Transverse colon (tissue), 4 donors: ENCODE measurements around the gene SLC4A8. TPM values are rescaled to one million over a fixed set of nuclear protein-coding genes. Genes with fewer than 3 reads are reported as not detected.

Source experiments
- DNase-seq: peaks from one replicate; pipeline ENCODE4 v3.0.0-alpha.2; 2019
- H3K27ac ChIP-seq, 4 donors: fragments of 200-600 bp; sonication (generic); 2 replicates each; pipeline ENCODE4 v1.5.1; 2016 to 2018; ENCODE audit warnings: inconsistent platforms in 4 of 4
- H3K27me3 ChIP-seq: fragments of 200-600 bp; sonication (generic); 2 replicates; pipeline ENCODE4 v1.5.1; 2017; ENCODE audit warnings: inconsistent platforms
- H3K36me3 ChIP-seq, 4 donors: fragments of 200-600 bp; sonication (generic); 2 replicates each; pipeline ENCODE4 v1.5.1; 2017 to 2019; ENCODE audit warnings: inconsistent platforms in 4 of 4
- H3K4me1 ChIP-seq, 4 donors: fragments of 200-600 bp; sonication (generic); 2 replicates each; pipeline ENCODE4 v1.5.1; 2017 to 2020; ENCODE audit warnings: inconsistent platforms in 4 of 4
- H3K4me3 ChIP-seq, 4 donors: fragments of 200-600 bp; sonication (generic); 1 replicate in 1 of 4; 2 replicates in 3 of 4; pipeline versions ENCODE4 v1.5.1 to v1.6.1; 2017 to 2019; ENCODE audit warnings: inconsistent platforms in 4 of 4
- H3K9me3 ChIP-seq, 2 donors: fragments of 200-600 bp; sonication (generic); 2 replicates each; pipeline ENCODE4 v1.5.1; 2017 to 2019; ENCODE audit warnings: inconsistent platforms in 2 of 2
- CTCF ChIP-seq, 5 experiments: fragments of 200-600 bp in 3 of 5; fragments of 450-650 bp in 2 of 5; sonication (generic) in 3 of 5; IDR thresholded peaks; 1 replicate in 2 of 5; 2 replicates in 3 of 5; pipeline ENCODE4 v1.5.1; 2016 to 2017; ENCODE audit warnings: antibody characterized with exemption in 5 of 5, inconsistent platforms in 3 of 5, mild to moderate bottlenecking in 2 of 5, moderate library complexity in 1 of 5
- EP300 ChIP-seq: sonication (generic); formaldehyde crosslinking; IDR thresholded peaks from one replicate; pipeline ENCODE4 v1.6.1; 2017; ENCODE audit warnings: antibody characterized with exemption, low read depth
- POLR2A ChIP-seq: fragments of 450-650 bp; IDR thresholded peaks from one replicate; pipeline ENCODE4 v1.6.1; 2016; ENCODE audit warnings: antibody characterized with exemption, mild to moderate bottlenecking, moderate library complexity
- POLR2AphosphoS5 ChIP-seq, 3 donors: sonication (generic); formaldehyde crosslinking; IDR thresholded peaks; one replicate each; pipeline ENCODE4 v1.6.1; 2016; ENCODE audit warnings: antibody characterized with exemption in 3 of 3
- WGBS, 2 donors: methylation state at CpG; one replicate each; pipeline ENCODE4 v1.1.5; 2018; ENCODE audit warnings: low coverage in 1 of 2; 5-methylcytosine and 5-hydroxymethylcytosine counted together
- in situ Hi-C, 4 donors: fragments of 200-750 bp; cut with MboI; loops; one replicate each; pipeline versions ENCODE4 v1.15.0 to v1.15.1; 2017; ENCODE audit warnings: low sequenced_read_pairs in 3 of 4, low pct_ligation_motif_present in 1 of 4, low pct_unique_long_range_greater_than_20kb in 1 of 4
- intact Hi-C: fragments of 100-400 bp; cut with DNase I; formaldehyde crosslinking; loops from one replicate; pipeline ENCODE4 v1.15.1; 2023; ENCODE audit warnings: low total_unique reads
- total RNA-seq, 4 donors: library from RNA; depleted of rRNA; stranded (reverse); fragments of >200 nt; gene quantifications; one replicate each; pipeline ENCODE4 v1.1.0, GENCODE V29; 2016

Gene SLC4A8
- total RNA-seq, 4 donors from 2014 or later = 0.64 to 2.2 (median 1.1) TPM; not detected in 1

GRCh38 chr12:51404627-51405026 is 20.0 kb upstream of the SLC4A8 start:
- Histone ChIP-seq H3K4me3 (no peak overlapping the region), H3K4me1 (peaks cover 0 to 42% (median 18%) of the 10 kb centered on the region in 4 donors), H3K9me3 (no peaks in the 10 kb centered on the region), H3K36me3 (no peaks in the 10 kb centered on the region), H3K27me3 (no peaks in the 10 kb centered on the region), H3K27ac (no peak overlapping the region)
- DNase-seq = no peak
- intact Hi-C loops = no loop called here
- no peak for TF ChIP-seq EP300
- no peak for TF ChIP-seq CTCF (IDR thresholded peaks at IDR 0.05)
- no peak for TF ChIP-seq POLR2A
- no peak for TF ChIP-seq POLR2AphosphoS5 (IDR thresholded peaks at IDR 0.05)
- WGBS, 2 donors = 92 to 100% methylated on average over 3 of the region's 3 CpGs
- in situ Hi-C loops = no loop called here

DNA sequence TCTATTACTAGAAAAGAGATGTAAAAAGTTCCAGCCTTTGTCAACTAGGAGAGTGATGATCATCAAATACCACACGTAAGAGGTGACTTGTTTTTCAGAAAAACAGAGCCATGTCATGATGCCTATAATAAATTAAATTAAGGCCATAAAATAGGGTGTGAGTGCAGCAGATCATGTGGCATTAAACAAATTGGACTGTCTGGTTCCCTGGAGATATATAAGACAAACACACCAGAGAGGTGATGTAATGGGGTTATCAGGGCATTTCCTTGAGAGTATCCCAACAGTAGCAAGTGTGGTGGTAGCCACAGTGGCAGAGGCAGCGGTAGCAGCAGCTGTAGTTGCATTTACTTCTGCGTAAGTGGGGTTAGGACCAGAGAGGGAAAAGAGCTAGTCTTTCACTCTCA is 18.8 kb upstream of the SLC4A8 start:
- TF ChIP-seq CTCF (IDR thresholded peaks at IDR 0.05) (no peak), POLR2A (peak; percentile 61), EP300 (no peak), POLR2AphosphoS5 (IDR thresholded peaks at IDR 0.05) (peak in 2 of 3 donors; percentile 31 to 53)
- in situ Hi-C loops (no loop called here), intact Hi-C loops (no loop called here)
- Histone ChIP-seq H3K27ac (peak overlapping the region in 3 of 4 donors; percentile 46 to 71 (median 70)), H3K4me1 (peaks cover 0 to 34% (median 18%) of the 10 kb centered on the region in 4 donors), H3K9me3 (no peaks in the 10 kb centered on the region), H3K36me3 (no peaks in the 10 kb centered on the region), H3K27me3 (no peaks in the 10 kb centered on the region), H3K4me3 (no peak overlapping the region)
- no peak for DNase-seq
- WGBS, 2 donors = 57 to 62% methylated on average over 3 of the region's 3 CpGs

GRCh38 chr12:51406290-51406689 is 18.3 kb upstream of the SLC4A8 start:
- Histone ChIP-seq H3K27ac (peak overlapping the region in 3 of 4 donors; percentile 46 to 71 (median 70)), H3K36me3 (no peaks in the 10 kb centered on the region), H3K4me1 (peaks cover 0 to 29% (median 15%) of the 10 kb centered on the region in 4 donors), H3K9me3 (no peaks in the 10 kb centered on the region), H3K27me3 (no peaks in the 10 kb centered on the region), H3K4me3 (no peak overlapping the region)
- no peak for DNase-seq
- intact Hi-C loops (no loop called here), in situ Hi-C loops (no loop called here)
- TF ChIP-seq CTCF (IDR thresholded peaks at IDR 0.05) = no peak
- TF ChIP-seq POLR2AphosphoS5 (IDR thresholded peaks at IDR 0.05) = peak in 1 of 3 donors; percentile 8
- peak; percentile 25 for TF ChIP-seq POLR2A
- TF ChIP-seq EP300 = no peak
- 14 to 58% methylated on average over 1 to 3 of the region's 3 CpGs for WGBS, 2 donors

GRCh38 chr12:51406859-51407258 is 17.8 kb upstream of the SLC4A8 start:
- in situ Hi-C loops (no loop called here), intact Hi-C loops (no loop called here)
- Histone ChIP-seq H3K27ac (peak overlapping the region in 3 of 4 donors; percentile 46 to 71 (median 70)), H3K27me3 (no peaks in the 10 kb centered on the region), H3K4me3 (no peak overlapping the region), H3K9me3 (no peaks in the 10 kb centered on the region), H3K4me1 (peaks cover 0 to 26% (median 14%) of the 10 kb centered on the region in 4 donors), H3K36me3 (no peaks in the 10 kb centered on the region)
- WGBS, 2 donors = 84 to 86% methylated on average over 4 to 5 of the region's 5 CpGs
- TF ChIP-seq POLR2A = no peak
- no peak for TF ChIP-seq CTCF (IDR thresholded peaks at IDR 0.05)
- TF ChIP-seq EP300 = no peak
- no peak for TF ChIP-seq POLR2AphosphoS5 (IDR thresholded peaks at IDR 0.05)
- no peak for DNase-seq
